HG02885 (cell line): ENCODE results near the gene LAG3.

Source experiments
- ATAC-seq: cut with Tn5 transposase; IDR thresholded peaks from one replicate; pipeline ENCODE4 v1.9.1; 2021; ENCODE audit warnings: mild to moderate bottlenecking; ENCODE audit not compliant: unreplicated experiment, poor library complexity

LAG3 gene

DNA sequence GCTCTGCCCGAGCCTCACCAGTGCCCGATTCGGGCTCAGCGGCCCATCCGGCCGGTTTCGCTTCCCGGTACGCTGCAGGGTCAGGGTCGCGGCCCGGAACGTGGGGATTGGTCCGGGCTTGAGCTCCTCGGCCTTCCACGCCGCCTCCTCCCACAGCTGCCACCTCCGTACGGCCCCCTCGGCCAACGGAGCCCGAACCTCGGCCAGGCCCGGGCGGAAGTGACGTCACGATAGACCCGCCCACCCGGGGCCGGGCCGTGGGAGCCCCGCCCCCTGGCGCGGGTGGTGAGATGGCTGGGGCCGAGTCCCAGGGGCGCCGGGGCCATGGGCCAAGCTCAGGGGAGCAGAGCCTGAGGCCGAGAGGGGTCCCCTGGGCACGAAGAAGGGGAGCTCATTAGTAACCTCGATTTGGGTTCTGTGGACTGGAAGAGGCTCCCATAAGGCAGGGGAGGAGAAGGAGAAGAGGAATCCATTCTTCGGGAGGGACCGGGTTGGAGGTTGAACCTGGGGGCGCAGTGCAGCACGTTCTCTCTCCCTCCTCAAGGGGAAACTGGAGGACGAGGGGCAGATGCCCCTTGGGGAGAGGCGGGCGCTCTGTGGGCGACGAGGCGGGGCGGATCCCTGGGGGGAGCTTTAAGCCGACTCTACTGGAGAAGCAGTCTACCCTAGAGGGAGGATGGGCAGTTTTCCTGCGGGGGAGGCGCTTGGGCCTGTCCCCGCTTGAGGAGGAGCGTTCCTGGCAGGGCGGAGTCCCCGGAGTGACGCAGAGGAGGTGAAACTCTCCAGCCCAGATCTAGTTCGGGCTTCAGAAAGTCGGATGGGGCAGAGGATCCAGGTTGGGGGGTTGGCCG lies 19.2 kb upstream of the LAG3 start, which contains the start of gene MLF2:
Gene MLF2, minus strand, starts transcription at position 221 of the 851 bp plus-strand sequence. CDS start 807 bp downstream, outside the sequence.
- ATAC-seq = peak; percentile 88

DNA sequence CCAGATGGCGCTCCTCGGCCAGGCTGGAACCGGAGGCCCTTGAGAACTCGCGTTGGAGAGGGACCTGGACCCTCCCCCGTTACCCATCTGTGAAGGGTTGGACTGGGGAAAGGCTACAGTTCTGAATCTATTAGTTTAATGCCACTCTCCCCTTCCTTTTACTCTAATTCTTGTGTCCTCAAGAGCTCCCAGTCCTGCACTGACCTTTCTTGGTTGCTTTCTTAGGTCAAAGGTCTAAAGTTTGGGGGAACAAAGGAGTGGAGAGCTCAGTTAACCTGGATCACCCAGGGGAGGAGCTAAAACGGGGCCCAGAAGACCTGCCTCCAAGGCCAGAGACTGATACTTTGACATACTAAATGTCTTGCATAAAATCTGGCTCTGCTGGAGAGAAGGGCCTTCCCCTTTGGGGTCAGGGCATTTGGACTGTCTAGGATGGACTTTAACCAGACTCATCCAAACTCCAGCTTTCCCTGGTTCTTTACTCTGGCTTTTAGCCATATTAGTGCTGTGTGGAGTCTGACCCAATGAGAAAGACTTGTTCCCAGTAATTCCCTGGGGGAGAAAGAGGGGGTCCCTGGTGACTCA lies 18.5 kb upstream of the LAG3 start:
- no peak for ATAC-seq

DNA sequence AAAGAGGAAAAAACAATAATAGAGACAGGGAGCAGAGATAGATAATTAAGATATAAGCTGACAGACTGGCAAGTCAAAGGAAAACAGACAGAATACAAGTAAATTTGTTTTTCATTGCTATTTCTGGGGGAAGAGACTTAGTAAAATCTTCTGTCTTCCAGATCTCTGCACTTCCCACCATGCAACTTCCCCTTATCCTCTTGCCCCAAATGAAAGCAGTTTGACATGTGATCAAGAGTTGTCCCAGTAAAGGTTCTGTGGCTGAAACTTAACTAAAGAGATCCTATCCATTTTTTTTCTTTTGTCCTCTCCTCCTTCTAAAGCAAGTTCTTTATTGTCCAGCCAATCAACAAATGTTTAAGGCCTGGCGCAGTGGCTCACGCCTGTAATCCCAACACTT lies 17.9 kb upstream of the LAG3 start:
- no peak for ATAC-seq

- no peak for ATAC-seq
These were observed 15.2 kb upstream of the LAG3 start for GRCh38 chr12:6757028-6757690.

DNA sequence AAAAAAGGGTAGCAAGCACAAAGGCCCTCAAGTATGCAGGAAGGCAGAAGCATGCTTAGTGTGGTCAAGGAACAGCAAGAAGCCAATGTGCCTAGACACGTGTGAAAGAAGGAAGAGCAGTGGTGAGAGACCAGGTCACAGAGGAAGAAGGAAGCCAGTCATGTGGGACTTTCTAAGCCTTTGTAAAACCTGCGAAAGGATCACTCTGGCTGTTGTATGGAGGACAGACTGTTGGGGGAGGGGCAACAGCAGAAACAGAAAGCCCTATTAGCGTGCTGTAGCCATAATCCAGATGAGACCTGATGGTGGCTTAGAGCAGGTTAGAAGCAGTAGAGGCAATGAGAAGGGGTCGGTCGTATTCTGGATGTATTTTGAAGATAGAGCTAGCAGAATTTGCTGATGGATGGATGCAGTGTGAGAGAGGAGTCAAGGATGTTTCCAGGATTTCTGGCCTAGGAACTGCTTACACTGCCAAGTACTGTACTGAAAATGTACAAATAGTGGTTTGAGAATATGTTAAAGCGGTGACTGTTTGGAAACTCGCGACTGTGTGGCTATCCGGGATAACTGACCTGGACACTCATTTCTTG lies 13.7 kb upstream of the LAG3 start:
- ATAC-seq = no peak

DNA sequence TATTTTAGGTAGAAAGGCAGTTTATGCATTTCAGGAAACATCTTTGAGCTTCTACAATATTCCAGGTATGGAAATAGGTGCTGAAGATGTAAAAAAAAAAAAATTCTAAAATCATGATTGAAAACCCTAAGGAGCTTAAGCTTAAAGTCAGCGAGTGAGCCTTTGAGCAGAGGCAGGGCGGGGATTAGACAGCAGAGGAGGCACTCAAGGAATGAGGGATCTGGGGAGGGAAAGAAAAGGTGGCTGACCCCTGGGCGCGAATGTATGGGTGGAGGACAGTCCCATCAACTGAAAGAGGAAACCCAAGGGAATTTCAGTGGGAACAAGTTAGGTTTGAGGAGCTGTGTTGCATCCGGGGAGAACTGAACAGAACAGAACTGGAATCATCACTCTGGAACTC lies 12.6 kb upstream of the LAG3 start:
- no peak for ATAC-seq

DNA sequence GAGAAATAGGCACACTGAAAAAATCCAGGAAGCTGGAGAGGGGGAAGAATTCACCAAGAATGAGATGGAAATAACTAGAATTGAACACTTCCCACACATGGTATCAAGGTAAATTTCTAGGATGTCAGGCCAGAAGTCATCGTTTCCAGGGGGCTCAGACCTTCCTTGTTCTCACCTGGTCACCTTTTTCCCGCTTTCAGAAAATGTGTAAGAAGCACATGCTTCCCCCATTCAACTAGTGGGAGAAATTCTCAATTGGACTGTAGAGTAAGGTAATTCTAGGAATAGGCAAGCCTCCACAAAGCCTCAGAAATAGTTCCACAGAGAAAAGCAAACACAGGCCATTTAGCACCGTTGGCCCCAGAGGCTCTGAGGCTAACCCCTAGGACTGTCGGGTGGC lies 8.9 kb upstream of the LAG3 start:
- no peak for ATAC-seq

- peak; percentile 87 for ATAC-seq
These were observed 8.1 kb upstream of the LAG3 start for GRCh38 chr12:6764011-6764828.

DNA sequence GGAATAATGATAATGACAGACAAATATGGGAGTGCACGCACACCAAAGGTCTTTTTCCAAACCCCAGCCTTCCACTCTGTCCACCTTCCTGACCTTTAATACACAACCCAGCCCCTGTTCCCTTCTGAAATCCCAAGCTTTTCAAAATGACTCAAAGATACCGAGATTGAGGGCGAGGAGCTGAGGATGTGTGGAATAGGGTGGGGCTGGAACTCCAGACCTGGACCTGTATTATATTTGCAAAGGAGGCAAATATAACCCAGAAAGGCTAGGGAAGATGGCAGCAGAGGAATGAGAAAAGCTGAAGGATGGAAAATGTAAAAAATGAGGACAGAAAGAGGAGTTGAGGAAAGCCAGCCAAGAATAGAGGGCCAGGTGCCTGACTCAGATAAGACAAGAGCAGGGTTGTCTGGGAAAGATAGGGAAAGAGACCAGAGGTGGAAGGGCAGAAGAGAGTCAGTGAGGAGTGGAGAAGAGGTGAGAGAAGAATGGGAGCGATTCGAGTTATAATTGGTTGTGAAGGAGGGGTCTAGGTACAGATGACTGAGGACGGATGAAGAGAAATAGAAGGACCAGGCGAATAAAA lies 7.2 kb upstream of the LAG3 start:
- ATAC-seq = no peak

GRCh38 chr12:6765634-6766581 lies 6.4 kb upstream of the LAG3 start, which contains the start of gene PTMS:
PTMS (plus strand) TSS chr12:6766363; CDS start chr12:6766706, 343 bp downstream.
- peak; percentile 23 for ATAC-seq

GRCh38 chr12:6766651-6767349 lies 5.5 kb upstream of the LAG3 start:
- ATAC-seq = peak; percentile 57

DNA sequence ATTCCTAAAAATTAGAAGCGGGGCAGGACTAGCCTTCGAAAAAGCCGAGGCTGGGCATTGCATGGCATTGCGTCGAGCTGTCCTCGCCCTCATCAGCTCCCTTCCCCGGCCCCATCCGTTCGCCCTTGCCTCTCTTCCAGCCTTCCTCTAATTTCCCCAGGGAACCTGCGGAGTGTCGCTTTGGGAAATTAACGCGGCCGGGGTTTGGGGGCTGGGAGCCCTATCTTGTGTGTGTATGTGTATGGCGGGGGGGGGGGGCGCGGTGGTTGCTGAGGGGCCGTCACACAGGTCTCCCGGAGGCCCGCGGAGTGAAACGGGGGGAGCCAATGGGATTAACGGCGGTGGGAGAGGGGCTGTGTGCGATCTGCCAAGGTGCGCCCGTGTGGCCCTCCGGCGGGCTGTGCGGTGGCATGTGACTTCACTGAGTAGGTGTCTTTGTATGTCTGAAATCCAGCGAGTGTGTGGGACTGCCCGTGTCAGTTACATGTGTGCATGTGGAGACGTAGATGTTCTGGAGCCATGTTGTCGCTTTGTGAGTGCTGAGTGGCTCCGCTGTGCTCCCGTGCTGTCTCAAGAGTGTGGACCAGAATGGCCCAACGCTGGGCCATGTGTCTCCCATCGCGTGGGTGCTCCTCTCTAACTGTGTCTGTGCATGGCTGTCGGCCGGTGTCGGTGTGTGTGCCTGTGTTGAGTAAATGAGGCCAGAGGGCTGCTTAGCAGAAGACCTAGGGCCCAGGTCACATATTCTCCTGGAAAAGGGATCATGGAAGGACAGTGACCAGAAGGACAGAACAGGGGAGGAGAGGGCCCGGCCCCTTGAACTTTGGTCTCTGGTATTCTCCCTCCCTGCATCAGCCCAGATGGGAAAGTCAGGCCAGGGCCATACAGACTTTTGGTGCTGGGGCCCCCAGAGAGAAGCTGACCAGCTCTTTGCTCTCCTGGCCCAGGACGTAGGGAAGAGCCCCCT lies 4.7 kb upstream of the LAG3 start:
- ATAC-seq = no peak

DNA sequence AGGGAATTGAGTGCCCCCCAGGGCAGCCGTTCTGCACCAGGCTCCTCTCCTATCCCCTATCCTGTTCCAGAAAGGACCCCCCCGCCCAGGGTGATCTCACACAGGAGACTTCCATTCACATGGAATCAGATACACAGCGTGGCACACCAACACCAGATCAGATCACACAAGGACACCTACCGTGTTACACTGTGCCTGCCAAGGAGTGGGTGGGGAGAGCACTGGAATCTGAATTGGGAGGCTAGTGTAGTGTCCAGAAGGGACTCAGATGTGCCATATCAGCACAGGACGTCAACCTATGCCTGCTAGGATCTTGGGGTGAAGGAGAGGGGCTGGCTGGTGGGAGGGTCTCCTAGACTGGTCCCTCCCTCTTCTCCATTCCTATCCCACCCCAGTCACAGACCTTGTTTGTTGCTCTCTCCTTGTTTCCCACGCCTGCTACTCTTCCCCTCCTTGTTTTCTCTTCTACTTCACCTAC lies 3.8 kb upstream of the LAG3 start:
- no peak for ATAC-seq

DNA sequence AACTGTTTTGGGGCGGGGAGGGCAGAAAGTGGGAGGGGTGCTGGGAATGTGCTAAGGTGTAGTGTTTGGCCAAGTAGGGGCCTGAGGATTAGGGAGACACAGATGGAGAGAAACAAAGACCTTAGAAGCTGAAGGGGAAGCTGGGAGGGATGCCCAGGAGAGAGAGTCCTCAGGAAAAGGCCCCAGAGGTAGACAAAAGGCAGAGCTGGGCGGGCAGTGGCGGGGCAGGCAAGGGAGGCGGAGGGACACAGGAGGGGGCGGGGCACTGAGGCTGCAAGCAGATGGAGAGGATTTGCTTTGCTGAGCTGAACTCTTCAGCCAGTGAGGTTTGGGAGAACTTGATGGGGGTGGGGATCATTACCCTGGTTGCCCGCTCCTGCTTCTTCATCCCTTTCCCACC lies 3.3 kb upstream of the LAG3 start:
- ATAC-seq = no peak

DNA sequence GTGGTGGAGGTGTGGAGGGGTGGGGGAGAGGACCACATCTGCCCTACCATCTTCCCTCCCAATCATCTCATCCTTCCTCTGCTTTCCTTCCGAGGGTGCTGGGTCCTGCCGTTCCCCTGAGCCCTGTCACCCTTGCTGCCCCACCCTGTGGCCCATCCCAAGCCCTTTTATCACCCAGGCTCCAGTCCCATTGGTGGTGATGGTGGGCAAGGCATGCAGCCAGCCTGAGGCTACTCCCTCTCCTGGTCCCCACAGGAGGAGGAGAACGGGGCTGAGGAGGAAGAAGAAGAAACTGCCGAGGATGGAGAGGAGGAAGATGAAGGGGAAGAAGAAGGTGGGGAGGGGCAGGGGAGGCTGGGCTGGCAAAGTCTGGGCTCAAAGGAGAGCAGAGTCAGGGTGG lies 2.7 kb upstream of the LAG3 start:
- no peak for ATAC-seq

DNA sequence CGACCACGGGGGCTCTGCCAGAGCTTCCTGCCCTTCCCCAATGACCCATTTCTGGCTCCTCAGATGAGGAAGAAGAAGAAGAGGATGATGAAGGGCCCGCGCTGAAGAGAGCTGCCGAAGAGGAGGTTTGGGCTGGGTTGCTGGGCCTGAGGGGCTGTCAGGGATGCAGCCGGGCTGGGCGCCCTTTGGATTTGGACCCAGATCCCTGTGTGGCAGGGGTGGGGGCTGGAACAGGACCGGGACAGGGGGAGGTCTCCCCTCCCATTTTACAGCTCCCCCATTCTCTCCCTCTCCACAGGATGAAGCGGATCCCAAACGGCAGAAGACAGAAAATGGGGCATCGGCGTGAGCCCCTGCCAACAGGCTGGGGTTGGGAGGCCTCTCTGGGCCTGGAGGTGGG lies 2.2 kb upstream of the LAG3 start:
- ATAC-seq = no peak

DNA sequence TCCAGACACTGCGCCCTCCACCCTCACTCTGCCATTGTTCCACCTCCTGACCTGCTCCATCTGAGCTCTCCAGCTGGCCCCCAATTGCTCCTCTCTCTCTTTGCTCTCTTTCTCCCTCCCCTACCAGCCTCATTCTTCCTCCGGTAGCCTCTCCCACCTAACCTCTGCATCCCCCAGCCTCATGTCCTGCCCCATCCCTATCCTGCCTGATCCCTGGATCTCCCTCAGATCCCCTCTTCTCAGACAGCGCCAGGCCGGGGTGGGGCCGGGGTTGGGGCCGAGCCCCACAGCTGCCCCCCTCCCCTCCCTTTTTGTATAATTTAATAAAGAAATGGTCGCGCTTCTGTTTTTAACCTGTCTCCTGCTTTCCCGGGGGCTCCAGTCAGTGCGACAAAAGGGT lies 1.7 kb upstream of the LAG3 start:
- ATAC-seq = no peak
